H1 (cell line): ENCODE measurements around the gene DNAI1. TPM values are rescaled to one million over a fixed set of nuclear protein-coding genes. Genes with fewer than 3 reads are reported as not detected.
A peak's percentile ranks its signal among the peaks of the same experiment; 100 is the strongest.

Source experiments
- CTCF ChIA-PET: fragments of 300-600 bp; sonication (Branson Sonifier 250); formaldehyde crosslinking; loops from one replicate; lab custom pipeline; 2021; ENCODE audit not compliant: partially characterized antibody; lab: Charles Lee
- POLR2A ChIA-PET: fragments of 300-600 bp; sonication (Branson Sonifier 250); formaldehyde crosslinking; loops from one replicate; lab custom pipeline; 2021; ENCODE audit warnings: inconsistent platforms; ENCODE audit not compliant: partially characterized antibody; lab: Charles Lee
- DNase-seq, 2 experiments: peaks; one replicate each; pipeline versions ENCODE4 v3.0.0 to v3.0.0-alpha.2; 2010 to 2022; ENCODE audit warnings: low spot score in 2 of 2, low read depth in 1 of 2, mixed read lengths in 1 of 2
- FAIRE-seq: peaks from 2 replicates; lab custom pipeline; 2011; peaks lifted over from hg19 to GRCh38; lab: Jason Lieb, UNC
- H2AFZ ChIP-seq: 2 replicates; pipeline ENCODE4 v1.8.1; 2012; ENCODE audit warnings: low read length, inconsistent platforms
- H2AK5ac ChIP-seq: 2 replicates; pipeline ENCODE4 v1.6.1; 2013; ENCODE audit warnings: low read depth, low read length
- H2BK120ac ChIP-seq: replicated peaks from 2 replicates; pipeline ENCODE3; 2013; ENCODE audit warnings: low read depth, low read length, inconsistent platforms
- H2BK12ac ChIP-seq: 2 replicates; pipeline ENCODE4 v1.6.1; 2013; ENCODE audit warnings: low read depth, low read length
- H2BK15ac ChIP-seq: 2 replicates; pipeline ENCODE4 v1.6.1; 2013; ENCODE audit warnings: low read length
- H2BK20ac ChIP-seq: 2 replicates; pipeline ENCODE4 v1.6.1; 2013; ENCODE audit warnings: low read length
- H2BK5ac ChIP-seq: 2 replicates; pipeline ENCODE4 v1.6.1; 2013; ENCODE audit warnings: low read depth, low read length
- H3K14ac ChIP-seq: 2 replicates; pipeline ENCODE4 v1.6.1; 2013; ENCODE audit warnings: inconsistent platforms; ENCODE audit not compliant: insufficient read length
- H3K18ac ChIP-seq: 2 replicates; pipeline ENCODE4 v1.6.1; 2013; ENCODE audit warnings: low read length; ENCODE audit errors: extremely low read depth
- H3K23ac ChIP-seq: 2 replicates; pipeline ENCODE4 v1.6.1; 2013; ENCODE audit warnings: inconsistent platforms; ENCODE audit not compliant: insufficient read length
- H3K23me2 ChIP-seq: 2 replicates; pipeline ENCODE4 v1.6.1; 2013; ENCODE audit warnings: low read depth, low read length
- H3K27ac ChIP-seq: 2 replicates; pipeline ENCODE4 v1.6.1; 2011; ENCODE audit warnings: low read depth, low read length, inconsistent platforms
- H3K27me3 ChIP-seq, 4 experiments: replicated peaks in 1 of 4; 1 replicate in 1 of 4; 2 replicates in 3 of 4; pipeline versions ENCODE4 v1.6.1 to v1.8.1; 2011 to 2013; ENCODE audit warnings: low read length in 3 of 4, mild to moderate bottlenecking in 3 of 4, inconsistent platforms in 2 of 4, mixed read lengths in 2 of 4, moderate library complexity in 1 of 4; ENCODE audit not compliant: control insufficient read depth in 3 of 4, insufficient read depth in 3 of 4; ENCODE audit errors: extremely low read depth in 1 of 4
- H3K36me3 ChIP-seq, 4 experiments: 2 replicates each; pipeline versions ENCODE4 v1.6.1 to v1.8.1; 2011 to 2013; ENCODE audit warnings: mild to moderate bottlenecking in 4 of 4, low read length in 3 of 4, moderate library complexity in 2 of 4, control low read depth in 1 of 4, inconsistent platforms in 1 of 4; ENCODE audit not compliant: insufficient read depth in 4 of 4, control insufficient read depth in 2 of 4
- H3K4ac ChIP-seq: replicated peaks from 2 replicates; pipeline ENCODE3; 2013; ENCODE audit warnings: low read length, low read depth, mixed read lengths, inconsistent platforms; ENCODE audit not compliant: insufficient read length
- H3K4me1 ChIP-seq, 4 experiments: replicated peaks in 1 of 4; 1 replicate in 1 of 4; 2 replicates in 3 of 4; pipeline versions ENCODE4 v1.6.1 to v1.8.1; 2011 to 2013; ENCODE audit warnings: low read length in 3 of 4, inconsistent platforms in 2 of 4, mixed read lengths in 1 of 4; ENCODE audit not compliant: insufficient read depth in 4 of 4, control insufficient read depth in 3 of 4
- H3K4me2 ChIP-seq, 2 experiments: 2 replicates each; pipeline versions ENCODE4 v1.6.1 to v1.8.1; 2011 to 2013; ENCODE audit warnings: low read depth in 2 of 2, low read length in 2 of 2, control low read depth in 1 of 2, inconsistent platforms in 1 of 2, mild to moderate bottlenecking in 1 of 2; ENCODE audit not compliant: insufficient read depth in 1 of 2
- H3K4me3 ChIP-seq, 4 experiments: fragments of 200-600, 300-600 bp in 1 of 4; sonication (generic), shearing (Covaris generic), sonication (Bioruptor Twin) in 1 of 4; 2 replicates each; pipeline versions ENCODE4 v1.5.1 to v1.8.1; 2011 to 2016; ENCODE audit warnings: low read length in 4 of 4, low read depth in 3 of 4, control low read depth in 2 of 4, inconsistent platforms in 2 of 4, mild to moderate bottlenecking in 2 of 4, mixed read lengths in 1 of 4, moderate library complexity in 1 of 4; ENCODE audit not compliant: insufficient read depth in 2 of 4; ENCODE audit errors: extremely low read depth in 1 of 4
- H3K56ac ChIP-seq: replicated peaks from 2 replicates; pipeline ENCODE3; 2013; ENCODE audit warnings: low read depth, mild to moderate bottlenecking, mixed read lengths, low read length, inconsistent platforms; ENCODE audit not compliant: insufficient read length
- H3K79me1 ChIP-seq: 2 replicates; pipeline ENCODE4 v1.6.1; 2013; ENCODE audit warnings: low read depth, low read length, control low read depth
- H3K79me2 ChIP-seq, 2 experiments: 2 replicates each; pipeline versions ENCODE4 v1.6.1 to v1.8.1; 2012 to 2013; ENCODE audit warnings: low read length in 2 of 2, mild to moderate bottlenecking in 2 of 2, inconsistent platforms in 1 of 2; ENCODE audit not compliant: insufficient read depth in 2 of 2, control insufficient read depth in 1 of 2
- H3K9ac ChIP-seq, 4 experiments: replicated peaks in 1 of 4; 1 replicate in 1 of 4; 2 replicates in 3 of 4; pipeline versions ENCODE4 v1.6.1 to v1.8.1; 2011 to 2013; ENCODE audit warnings: low read depth in 3 of 4, low read length in 3 of 4, control low read depth in 2 of 4, mild to moderate bottlenecking in 2 of 4, moderate library complexity in 2 of 4, inconsistent platforms in 1 of 4; ENCODE audit errors: extremely low read depth in 1 of 4
- H3K9me3 ChIP-seq, 2 experiments: 2 replicates each; pipeline versions ENCODE4 v1.6.1 to v1.8.1; 2012 to 2013; ENCODE audit warnings: mild to moderate bottlenecking in 2 of 2, moderate library complexity in 2 of 2, control low read depth in 1 of 2, inconsistent platforms in 1 of 2, low read depth in 1 of 2, low read length in 1 of 2, mixed read lengths in 1 of 2; ENCODE audit not compliant: insufficient read depth in 2 of 2
- H4K20me1 ChIP-seq, 2 experiments: replicated peaks in 1 of 2; 2 replicates each; pipeline versions ENCODE3 to v1.8.1; 2011 to 2013; ENCODE audit warnings: inconsistent platforms in 2 of 2, low read length in 2 of 2, mild to moderate bottlenecking in 1 of 2; ENCODE audit not compliant: insufficient read depth in 2 of 2, control insufficient read depth in 1 of 2
- H4K5ac ChIP-seq: 2 replicates; pipeline ENCODE4 v1.6.1; 2013; ENCODE audit warnings: low read length, low read depth, mixed read lengths, inconsistent platforms; ENCODE audit not compliant: insufficient read length
- H4K8ac ChIP-seq: 2 replicates; pipeline ENCODE4 v1.8.0; 2013; ENCODE audit warnings: mild to moderate bottlenecking, moderate library complexity, low read length, inconsistent platforms; ENCODE audit not compliant: insufficient read depth; ENCODE audit errors: extremely low read depth
- H4K91ac ChIP-seq: replicated peaks from 2 replicates; pipeline ENCODE3; 2013; ENCODE audit warnings: low read length, mixed read lengths, inconsistent platforms; ENCODE audit not compliant: insufficient read length
- CTCF ChIP-seq, 3 experiments: IDR thresholded peaks; 1 replicate in 2 of 3; 2 replicates in 1 of 3; pipeline versions ENCODE4 v1.5.1 to v1.6.1; 2011; ENCODE audit warnings: low read length in 3 of 3, mild to moderate bottlenecking in 3 of 3, inconsistent platforms in 2 of 3, low read depth in 1 of 3, moderate library complexity in 1 of 3; ENCODE audit not compliant: insufficient read depth in 1 of 3; ENCODE audit errors: control extremely low read depth in 1 of 3
- GABPA ChIP-seq: IDR thresholded peaks from 2 replicates; pipeline ENCODE4 v1.6.1; 2011; ENCODE audit warnings: mild to moderate bottlenecking, low read length, moderate library complexity, borderline replicate concordance; ENCODE audit not compliant: insufficient read depth
- HDAC6 ChIP-seq: IDR thresholded peaks from one replicate; pipeline ENCODE4 v1.7.1; 2012; ENCODE audit warnings: low read depth, mild to moderate bottlenecking, inconsistent platforms, low read length, moderate library complexity
- JUN ChIP-seq: IDR thresholded peaks from 2 replicates; pipeline ENCODE4 v1.6.1; 2011; ENCODE audit warnings: low read depth, mild to moderate bottlenecking, improper control_type of control experiment, low read length
- KDM4A ChIP-seq: IDR thresholded peaks from one replicate; pipeline ENCODE4 v1.7.1; 2012; ENCODE audit warnings: low read depth, mild to moderate bottlenecking, moderate library complexity, low read length, inconsistent platforms; ENCODE audit not compliant: severe bottlenecking
- NRF1 ChIP-seq: IDR thresholded peaks from 2 replicates; pipeline ENCODE4 v1.6.1; 2011; ENCODE audit warnings: mild to moderate bottlenecking, low read depth, low read length, improper control_type of control experiment
- POLR2A ChIP-seq, 2 experiments: IDR thresholded peaks; 1 replicate in 1 of 2; 2 replicates in 1 of 2; pipeline ENCODE4 v1.6.1; 2011; ENCODE audit warnings: low read depth in 2 of 2, low read length in 2 of 2, mild to moderate bottlenecking in 2 of 2; ENCODE audit errors: control extremely low read depth in 1 of 2
- RAD21 ChIP-seq, 2 experiments: IDR thresholded peaks in 1 of 2; conservative IDR thresholded peaks in 1 of 2; 2 replicates each; pipeline ENCODE4 v1.6.1; 2011; ENCODE audit warnings: low read depth in 2 of 2, low read length in 2 of 2, improper control_type of control experiment in 1 of 2, inconsistent platforms in 1 of 2, mild to moderate bottlenecking in 1 of 2, moderate library complexity in 1 of 2
- YY1 ChIP-seq: IDR thresholded peaks from 2 replicates; pipeline ENCODE4 v1.6.1; 2011; ENCODE audit warnings: low read depth, mild to moderate bottlenecking, low read length
- WGBS, 2 experiments: shearing (Covaris generic) in 1 of 2; methylation state at CpG; one replicate each; pipeline versions ENCODE4 v1.1.6 to v1.1.7; 2013 to 2015; ENCODE audit warnings: low lambda C conversion rate in 2 of 2, mixed read lengths in 2 of 2, inconsistent platforms in 1 of 2, low coverage in 1 of 2, missing lambda C conversion rate in 1 of 2; ENCODE audit not compliant: insufficient replicate concordance in 2 of 2, insufficient coverage in 1 of 2, insufficient read length in 1 of 2; ENCODE audit errors: extremely low coverage in 1 of 2, missing lambda C conversion rate in 1 of 2; 5-methylcytosine and 5-hydroxymethylcytosine counted together
- polyA plus RNA-seq, 7 experiments: library from polyadenylated mRNA; depleted of rRNA in 3 of 7; stranded (reverse) in 5 of 7; unstranded in 2 of 7; fragments of >200 nt in 5 of 7; fragments of 200-250 nt in 2 of 7; gene quantifications; 1 replicate in 5 of 7; 2 replicates in 1 of 7; 4 replicates in 1 of 7; pipeline versions ENCODE4 v1.2.1 to v1.2.3, GENCODE V29; 2011 to 2013; ENCODE audit warnings: missing spikeins in 2 of 7, mixed read lengths in 2 of 7
- total RNA-seq: library from RNA; stranded (reverse); fragmentation: NEBNext Ultra II Directional; extraction: Animal tissue kit (Norgen Biotek cat#: 25700); gene quantifications from 2 replicates; pipeline ENCODE4 v1.2.1, GENCODE V29; 2021

Gene DNAI1
- total and polyA plus RNA-seq, 2 of the 8 experiments (the other 6 are each of a cell fraction or from before 2014, with no cell fraction given) = 0.37 to 0.54 TPM

- no peak overlapping the region for H2AK5ac ChIP-seq
- no peak overlapping the region for H3K27ac ChIP-seq
- ChIA-PET POLR2A (no interaction called here), CTCF (interaction anchor here (0.7 to 8.8 kb wide), 47 partner anchors 10 to 166 kb away, joined by 3 to 114 read pairs (median 5); partner anchors contain the start of genes DCTN3, DNAI1, ENHO and FAM219A)
- no peak overlapping the region for H3K56ac ChIP-seq
- no peak overlapping the region for H2BK5ac ChIP-seq
- H3K36me3 ChIP-seq = no peaks in the 10 kb centered on the region
- H2BK12ac ChIP-seq = no peak overlapping the region
- TF ChIP-seq RAD21 (IDR thresholded peaks at IDR 0.05 in 1 of 2, conservative IDR thresholded peaks at IDR 0.05 in 1 of 2; ENCODE audit: low read depth in 2 of 2, low read length in 2 of 2) (peak; percentile 92 to 93), GABPA (no peak), HDAC6 (no peak), NRF1 (no peak), KDM4A (no peak), YY1 (0 out of 2 replicates have a peak, but pooled peaks have one; percentile 21), CTCF (IDR thresholded peaks at IDR 0.05; ENCODE audit: control extremely low read depth in 1 of 3, insufficient read depth in 1 of 3, low read depth in 1 of 3, low read length in 3 of 3) (peak; percentile 90 to 97 (median 96)), JUN (no peak), POLR2A (IDR thresholded peaks at IDR 0.05; ENCODE audit: control extremely low read depth in 1 of 2, low read depth in 2 of 2, low read length in 2 of 2) (no peak)
- H3K18ac ChIP-seq = no peak overlapping the region
- H3K4me1 ChIP-seq = 0 out of 7 replicates have a peak, but pooled peaks cover 0 to 3% (median 0%) of the 10 kb centered on the region in 4 experiments
- no peaks in the 10 kb centered on the region; a peak in 1 of 7 replicates for H3K27me3 ChIP-seq
- H3K9me3 ChIP-seq = no peaks in the 10 kb centered on the region
- WGBS, 2 experiments = 12% methylated on average over 6 of the region's 6 CpGs; no CpG with 5 or more reads in 1 of the 2 experiments
- H4K91ac ChIP-seq = no peak overlapping the region
- H3K79me2 ChIP-seq = no peaks in the 10 kb centered on the region
- H3K4me3 ChIP-seq = no peak overlapping the region
- no peaks in the 10 kb centered on the region for H4K20me1 ChIP-seq
- no peak overlapping the region for H3K23ac ChIP-seq
- no peak overlapping the region for H4K8ac ChIP-seq
- no peak overlapping the region for H2BK120ac ChIP-seq
- no peak overlapping the region for H3K4ac ChIP-seq
- FAIRE-seq = peak; percentile 75
- no peak overlapping the region for H3K4me2 ChIP-seq
- H3K23me2 ChIP-seq = no peaks in the 10 kb centered on the region
- no peak overlapping the region for H2BK15ac ChIP-seq
- H4K5ac ChIP-seq = no peak overlapping the region
- no peak overlapping the region for H3K9ac ChIP-seq
- no peaks in the 10 kb centered on the region for H3K79me1 ChIP-seq
- H3K14ac ChIP-seq = no peak overlapping the region
- DNase-seq = peak in 1 of 2 experiments; percentile 91
- no peak overlapping the region for H2AFZ ChIP-seq
- H2BK20ac ChIP-seq = no peak overlapping the region
These were observed 42.1 kb downstream of the DNAI1 start for GRCh38 chr9:34500623-34501267.
